HG03571 (cell line): Measurements from ENCODE around the gene MMP14.
"Not testable (repeated sequence)": the region's sequence is repeated elsewhere in the genome, so short reads cannot be mapped to it uniquely, and the experiment has no call there.

Source experiments
- ATAC-seq: cut with Tn5 transposase; IDR thresholded peaks from one replicate; pipeline ENCODE4 v1.9.1; 2021; ENCODE audit not compliant: unreplicated experiment

Gene MMP14

DNA sequence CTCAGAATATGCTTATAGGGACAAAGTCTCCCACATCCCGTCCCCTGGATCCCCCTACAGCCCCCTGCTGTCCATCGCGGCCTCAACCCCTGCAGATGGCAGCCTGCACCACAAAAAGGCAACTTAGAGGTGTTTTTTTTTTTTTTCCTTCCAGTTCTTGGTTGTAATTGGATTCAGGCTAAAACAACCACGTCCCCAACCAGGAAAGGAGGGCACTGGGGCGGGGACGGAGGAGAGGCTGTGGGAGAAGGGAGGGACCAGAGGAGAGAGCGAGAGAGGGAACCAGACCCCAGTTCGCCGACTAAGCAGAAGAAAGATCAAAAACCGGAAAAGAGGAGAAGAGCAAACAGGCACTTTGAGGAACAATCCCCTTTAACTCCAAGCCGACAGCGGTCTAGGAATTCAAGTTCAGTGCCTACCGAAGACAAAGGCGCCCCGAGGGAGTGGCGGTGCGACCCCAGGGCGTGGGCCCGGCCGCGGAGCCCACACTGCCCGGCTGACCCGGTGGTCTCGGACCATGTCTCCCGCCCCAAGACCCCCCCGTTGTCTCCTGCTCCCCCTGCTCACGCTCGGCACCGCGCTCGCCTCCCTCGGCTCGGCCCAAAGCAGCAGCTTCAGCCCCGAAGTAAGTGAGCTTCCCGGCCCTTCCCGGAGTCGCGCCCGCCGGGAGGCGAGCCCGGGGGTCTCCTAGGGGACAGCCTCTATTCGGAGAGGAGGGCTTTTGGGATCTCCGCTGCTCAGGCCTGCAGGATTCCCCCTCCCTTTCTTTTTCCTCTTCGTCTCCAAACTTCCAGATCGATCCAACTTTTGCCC lies at the start of gene MMP14:
MMP14 (plus strand) TSS at position 285 of the 813 bp plus-strand sequence; CDS start at position 518, 233 bp downstream.
- ATAC-seq: no peak

DNA sequence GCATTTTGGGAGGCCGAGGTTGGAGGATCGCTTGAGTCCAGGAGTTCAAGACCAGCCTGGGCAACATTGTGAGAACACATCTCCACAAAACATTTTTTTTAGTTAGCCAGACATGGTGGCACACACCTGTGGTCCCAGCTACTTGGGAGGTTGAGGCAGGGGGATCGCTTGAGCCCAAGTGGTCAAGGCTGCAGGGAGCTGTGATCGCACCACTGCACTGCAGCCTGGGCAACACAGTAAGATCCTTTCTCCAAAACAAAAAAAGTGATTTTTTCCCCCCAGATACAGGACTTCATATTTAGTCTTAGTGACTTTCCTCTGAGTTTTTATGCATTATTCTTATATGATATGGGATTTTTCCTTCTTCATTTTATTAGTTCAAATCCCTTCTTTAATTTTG lies 49.7 kb upstream of the MMP14 start:
- ATAC-seq: no peak

DNA sequence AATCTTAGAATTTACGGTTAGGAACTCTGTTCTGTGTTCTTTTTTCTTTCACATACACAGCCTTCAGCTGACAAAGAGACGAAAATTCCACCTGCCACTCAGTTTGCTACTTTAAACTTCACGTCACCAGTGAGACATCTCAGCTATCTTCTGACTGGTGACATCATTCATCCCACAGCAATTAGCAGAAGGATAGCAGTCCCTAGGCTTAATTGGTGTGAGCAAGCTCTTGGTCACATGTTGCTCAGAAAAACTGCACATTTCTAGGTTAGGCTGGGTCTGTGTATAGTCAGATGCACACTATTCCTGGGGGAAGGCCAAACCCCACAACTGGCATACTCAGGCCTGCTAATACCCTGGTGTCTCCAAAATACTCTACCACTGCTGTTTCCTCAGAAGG lies 45.1 kb upstream of the MMP14 start:
- no peak for ATAC-seq

DNA sequence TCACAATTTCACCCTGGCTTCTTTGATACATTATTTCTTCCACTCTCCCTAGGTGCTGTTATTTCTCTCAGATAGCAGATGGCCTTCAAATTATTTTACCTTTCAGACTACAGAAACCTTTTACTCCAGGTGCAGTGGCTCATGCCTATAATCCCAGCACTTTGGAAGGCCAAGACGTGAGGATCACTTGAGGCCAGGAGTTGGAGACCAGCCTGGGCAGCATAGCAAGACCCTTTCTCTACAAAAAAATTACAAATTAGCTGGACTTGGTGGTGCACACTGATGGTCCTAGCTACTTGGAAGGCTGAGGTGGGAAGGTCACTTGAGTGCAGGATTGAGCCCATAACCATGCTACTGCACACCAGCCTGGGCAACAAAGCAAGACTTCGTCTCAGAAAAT lies 44.2 kb upstream of the MMP14 start:
- no peak for ATAC-seq

DNA sequence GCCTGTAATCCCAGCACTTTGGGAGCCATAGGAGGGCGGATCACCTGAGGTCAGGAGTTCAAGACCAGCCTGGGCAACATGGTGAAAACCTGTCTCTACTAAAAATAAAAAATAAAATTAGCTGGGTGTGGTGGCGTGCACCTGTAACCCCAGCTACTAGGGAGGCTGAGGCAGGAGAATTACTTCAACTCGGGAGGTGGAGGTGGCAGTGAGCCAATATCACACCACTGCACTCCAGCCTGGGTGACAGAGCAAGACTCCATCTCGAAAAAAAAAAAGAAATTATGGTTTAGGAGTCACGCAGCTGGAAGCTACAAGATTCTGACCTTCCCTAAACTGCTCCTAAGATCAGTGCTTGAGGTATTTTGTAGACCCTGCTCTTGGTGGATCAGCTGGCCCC lies 42.8 kb upstream of the MMP14 start:
- not testable (repeated sequence) for ATAC-seq

DNA sequence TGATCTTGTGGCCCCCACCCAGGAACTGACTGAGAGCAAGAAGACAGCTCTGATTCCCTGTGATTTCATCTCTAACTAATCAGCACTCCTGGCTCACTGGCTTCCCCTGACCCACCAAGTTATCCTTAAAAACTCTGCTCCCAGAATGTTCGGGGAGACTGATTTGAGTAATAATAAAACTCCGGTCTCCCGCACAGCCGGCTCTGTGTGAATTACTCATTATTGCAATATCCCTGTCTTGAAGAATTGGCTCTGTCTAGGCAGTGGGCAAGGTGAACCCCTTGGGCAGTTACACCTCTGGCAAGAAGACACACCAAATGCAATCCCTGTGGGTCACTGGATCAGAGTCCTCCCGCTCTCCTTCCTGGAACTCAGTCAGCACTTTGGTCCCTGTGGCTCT lies 42.4 kb upstream of the MMP14 start:
- no peak for ATAC-seq

DNA sequence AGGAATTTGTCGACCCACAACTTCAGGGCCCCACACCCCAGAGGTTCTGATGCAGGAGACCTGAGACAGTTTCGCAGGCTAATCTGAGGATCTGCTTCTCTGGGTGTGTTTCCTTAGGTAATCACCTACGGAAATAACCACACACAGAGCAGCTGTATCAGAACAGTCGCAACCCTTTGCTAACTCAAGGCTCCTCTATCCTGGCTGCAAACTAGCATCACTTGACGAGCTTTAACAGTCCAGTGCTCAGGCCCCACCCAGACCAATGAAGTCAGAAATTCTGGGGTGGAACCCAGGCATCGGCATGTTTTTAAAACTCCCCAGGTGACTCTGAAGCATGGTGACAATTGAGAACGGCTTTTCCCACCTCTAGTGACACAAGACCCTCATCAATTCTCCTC lies 41.8 kb upstream of the MMP14 start:
- peak; percentile 47 for ATAC-seq

DNA sequence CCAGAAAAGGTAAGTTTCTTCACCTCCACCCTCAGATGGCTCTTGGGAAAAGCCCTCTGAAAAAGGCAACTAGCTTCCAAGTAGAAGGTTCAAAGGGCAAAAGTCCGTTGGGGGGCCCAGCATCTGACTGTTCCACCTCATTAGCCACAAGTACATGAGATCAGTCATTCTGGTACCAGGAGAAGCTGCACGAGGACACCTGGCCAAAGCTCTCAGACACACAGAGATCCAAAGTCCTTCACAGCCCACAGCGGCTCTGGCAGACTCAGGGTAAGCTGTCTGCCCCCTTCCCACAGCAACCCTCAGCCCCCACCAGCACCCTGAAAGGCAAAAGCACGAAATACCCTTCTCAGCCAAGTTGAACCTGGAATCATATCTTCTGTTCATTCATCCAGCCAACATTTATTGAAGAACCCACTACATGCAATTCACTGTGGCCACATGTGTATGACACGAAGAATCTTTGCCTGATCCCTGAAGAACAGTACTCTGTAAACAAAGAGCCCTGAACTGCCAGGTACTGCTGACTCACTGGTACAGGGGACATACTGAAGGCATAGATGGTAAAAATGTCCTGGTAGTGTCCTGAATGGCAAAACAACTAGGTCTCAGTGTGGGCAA lies 40.2 kb upstream of the MMP14 start:
- peak; percentile 52 for ATAC-seq

DNA sequence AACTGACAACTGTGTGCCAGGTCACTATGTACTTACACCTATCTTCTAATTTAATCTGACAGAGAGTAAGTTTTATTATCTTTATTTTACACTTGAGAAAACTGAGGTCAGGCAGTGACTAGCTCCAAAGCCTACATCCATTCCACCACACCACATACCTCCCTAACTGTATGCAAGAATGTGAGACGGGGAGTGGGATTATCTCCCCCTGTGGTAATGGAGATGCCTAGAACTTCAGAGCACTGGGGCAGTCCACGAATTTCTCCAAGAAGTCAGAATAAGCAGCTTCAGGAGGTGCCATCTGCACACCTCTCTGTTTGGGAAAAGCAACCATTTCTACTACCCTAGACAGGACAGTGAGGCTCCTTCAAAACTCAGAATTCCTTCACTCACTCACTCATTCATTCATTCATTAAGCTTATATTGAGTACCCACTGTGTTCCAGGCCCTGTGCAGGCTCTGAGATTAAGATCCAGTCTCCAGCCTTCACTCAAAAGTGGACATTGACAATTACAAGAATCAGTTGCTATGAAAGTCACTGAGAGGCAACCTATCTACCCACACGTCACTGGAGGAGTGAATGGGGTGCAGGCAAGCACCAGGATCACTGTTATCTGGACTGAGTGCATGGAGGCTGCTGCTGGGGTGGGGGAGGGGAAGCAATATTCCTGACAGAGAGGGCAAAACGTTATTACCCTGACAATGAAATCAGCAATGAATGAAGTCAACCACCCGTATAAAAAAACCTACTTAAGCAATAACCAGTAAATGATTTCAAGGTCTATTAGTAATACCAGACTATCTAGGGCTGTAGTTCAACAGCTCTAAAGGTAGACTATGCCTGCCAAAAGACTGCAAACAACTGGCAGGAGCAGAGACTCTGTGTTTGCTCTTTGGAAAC lies 39.1 kb upstream of the MMP14 start:
- ATAC-seq: no peak

DNA sequence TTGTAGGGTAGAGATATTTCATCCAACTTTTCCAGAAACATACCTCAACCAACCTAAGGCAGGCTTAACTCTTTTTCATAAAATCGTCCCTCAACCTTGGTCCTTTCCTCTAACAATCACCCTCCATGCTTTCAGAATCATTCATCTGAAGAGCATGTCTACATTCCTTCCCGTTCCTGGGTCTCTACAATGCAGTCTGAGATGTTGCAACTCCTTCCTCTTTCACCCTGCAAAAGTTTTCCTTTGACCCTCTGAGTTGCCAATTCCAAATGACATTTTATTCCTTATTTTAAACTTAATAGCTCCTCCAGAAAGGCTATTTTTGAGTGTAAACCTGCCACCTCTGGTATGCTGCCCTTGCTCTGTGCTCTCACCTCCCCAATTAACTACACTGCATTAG lies 37.9 kb upstream of the MMP14 start:
- ATAC-seq: no peak

DNA sequence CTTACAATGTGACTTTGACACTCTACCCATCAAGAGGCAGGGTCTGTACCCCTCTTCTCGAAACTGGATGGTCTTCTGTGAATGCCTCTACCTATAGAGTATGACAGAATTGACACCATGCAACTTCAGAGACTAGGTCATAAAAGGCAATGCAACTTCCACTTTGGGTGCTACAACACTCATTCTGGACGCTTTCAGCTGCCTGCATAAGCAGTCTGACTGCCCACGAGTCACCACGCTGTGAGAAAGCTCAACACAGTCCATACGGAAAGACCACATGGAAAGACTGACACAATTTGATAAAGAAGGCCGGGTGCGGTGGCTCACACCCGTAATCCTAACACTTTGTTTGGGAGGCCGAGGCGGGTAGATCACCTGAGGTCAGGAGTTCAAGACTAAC lies 36.0 kb upstream of the MMP14 start:
- no peak for ATAC-seq

DNA sequence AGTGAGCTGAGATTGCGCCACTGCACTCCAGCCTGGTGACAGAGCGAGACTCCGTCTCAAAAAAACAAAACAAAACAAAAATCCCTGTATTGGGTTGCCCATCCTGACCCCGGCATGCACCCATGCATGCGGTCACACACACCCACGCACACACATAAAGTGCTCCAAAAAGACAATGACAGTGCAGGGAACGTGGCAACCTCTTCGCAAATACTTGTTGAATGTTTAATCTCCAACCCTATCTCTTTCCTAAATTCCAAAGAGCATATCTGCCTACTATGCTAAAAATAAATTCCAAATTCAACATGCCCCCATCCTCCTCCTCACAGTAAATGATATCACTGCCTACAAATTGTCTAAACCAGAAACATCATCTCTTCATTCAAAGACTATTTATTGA lies 34.7 kb upstream of the MMP14 start:
- ATAC-seq: no peak

DNA sequence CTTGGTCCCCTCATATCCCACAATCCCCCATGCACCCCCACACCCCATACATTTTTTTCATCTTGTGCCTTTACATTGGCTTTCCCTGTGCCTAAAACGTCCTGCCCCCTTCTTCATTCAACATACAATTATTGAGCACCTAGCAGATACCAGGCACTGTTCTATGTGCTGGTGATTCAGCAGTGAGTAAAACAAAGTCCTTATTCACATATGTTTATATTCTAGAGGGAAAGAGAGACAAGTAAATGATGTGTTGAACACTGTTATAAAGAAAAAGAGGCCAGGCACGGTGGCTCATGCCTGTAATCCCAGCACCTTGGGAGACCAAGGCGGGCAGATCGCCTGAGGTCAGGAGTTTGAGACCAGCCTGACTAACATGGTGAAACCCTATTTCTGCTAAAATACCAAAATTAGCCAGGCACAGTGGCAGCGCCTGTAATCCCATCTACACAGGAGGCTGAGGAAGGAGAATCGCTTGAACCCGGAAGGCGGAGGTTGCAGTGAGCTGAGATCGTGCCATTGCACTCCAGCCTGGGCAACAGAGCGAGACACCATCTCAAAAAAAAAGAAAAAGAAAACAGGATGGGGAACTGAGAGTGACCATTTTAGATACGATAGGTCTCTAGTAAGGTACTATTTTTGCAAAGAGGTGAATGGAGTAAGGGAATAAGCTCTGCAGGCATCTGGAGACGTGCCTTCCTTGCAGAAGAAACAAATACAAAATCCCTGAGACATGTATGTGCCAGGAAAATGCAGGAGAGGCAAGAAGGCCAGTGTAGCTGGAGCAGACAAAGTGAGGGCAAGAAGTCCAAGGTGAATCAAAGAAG lies 33.3 kb upstream of the MMP14 start:
- peak; percentile 61 for ATAC-seq

DNA sequence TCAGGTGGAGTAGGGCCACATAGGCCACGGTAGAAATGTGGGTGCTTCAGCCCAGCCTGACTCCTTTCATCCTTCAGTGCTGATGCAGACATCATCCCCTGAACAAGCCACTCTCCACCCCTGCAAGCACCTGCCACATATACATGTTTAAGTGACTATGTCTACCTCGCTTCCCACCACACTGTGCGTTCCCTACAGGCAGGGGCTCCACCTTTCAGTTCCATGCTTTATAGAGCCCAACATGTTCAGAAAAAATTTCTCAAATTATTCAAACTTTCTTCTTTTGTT lies 32.8 kb upstream of the MMP14 start:
- ATAC-seq: peak; percentile 38

DNA sequence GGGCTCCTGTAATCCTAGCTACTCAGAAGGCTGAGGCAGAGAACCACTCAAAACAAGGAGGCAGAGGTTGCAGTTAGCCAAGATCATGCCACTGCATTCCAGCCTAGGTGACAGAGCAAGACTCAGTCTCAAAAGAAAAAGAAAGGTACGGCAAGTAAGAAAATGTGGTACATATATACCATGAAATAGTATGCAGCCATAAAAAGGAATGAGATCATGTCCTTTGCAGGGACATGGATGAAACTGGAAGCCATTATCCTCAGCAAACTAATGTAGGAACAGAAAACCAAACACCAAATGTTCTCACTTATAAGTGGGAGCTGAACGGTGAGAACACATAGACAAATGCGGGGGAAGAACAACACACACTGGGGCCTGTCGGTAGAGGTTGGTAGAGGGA lies 31.1 kb upstream of the MMP14 start:
- ATAC-seq: not testable (repeated sequence)

DNA sequence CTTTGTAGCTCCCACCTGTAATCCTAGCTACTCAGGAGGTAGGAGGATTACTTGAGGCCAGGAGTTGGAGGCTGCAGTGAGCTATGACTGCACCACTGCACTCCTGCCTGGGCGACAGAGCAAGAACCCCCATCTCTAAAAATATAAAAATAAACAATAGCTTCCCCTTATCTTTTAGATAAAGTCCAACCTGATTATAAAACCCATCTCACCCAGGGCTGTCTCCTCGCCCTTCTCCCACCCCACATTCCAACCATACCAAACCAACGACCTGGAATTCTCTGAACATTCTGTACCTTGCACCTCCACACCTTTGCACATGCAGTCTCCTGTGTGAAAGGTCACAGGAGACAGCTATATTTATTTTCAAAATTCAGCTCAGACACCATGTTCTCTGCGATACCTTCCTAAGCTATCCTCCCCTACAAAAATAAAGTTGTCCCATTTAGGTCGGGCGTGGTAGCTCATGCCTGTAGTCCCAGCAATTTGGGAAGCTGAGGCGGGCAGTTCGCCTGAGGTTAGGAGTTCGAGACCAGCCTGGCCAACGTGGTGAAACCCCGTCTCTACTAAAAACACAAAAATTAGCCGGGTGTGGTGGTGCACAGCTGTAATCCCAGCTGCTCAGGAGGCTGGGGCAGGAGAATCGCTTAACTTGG lies 28.8 kb upstream of the MMP14 start:
- ATAC-seq: no peak

DNA sequence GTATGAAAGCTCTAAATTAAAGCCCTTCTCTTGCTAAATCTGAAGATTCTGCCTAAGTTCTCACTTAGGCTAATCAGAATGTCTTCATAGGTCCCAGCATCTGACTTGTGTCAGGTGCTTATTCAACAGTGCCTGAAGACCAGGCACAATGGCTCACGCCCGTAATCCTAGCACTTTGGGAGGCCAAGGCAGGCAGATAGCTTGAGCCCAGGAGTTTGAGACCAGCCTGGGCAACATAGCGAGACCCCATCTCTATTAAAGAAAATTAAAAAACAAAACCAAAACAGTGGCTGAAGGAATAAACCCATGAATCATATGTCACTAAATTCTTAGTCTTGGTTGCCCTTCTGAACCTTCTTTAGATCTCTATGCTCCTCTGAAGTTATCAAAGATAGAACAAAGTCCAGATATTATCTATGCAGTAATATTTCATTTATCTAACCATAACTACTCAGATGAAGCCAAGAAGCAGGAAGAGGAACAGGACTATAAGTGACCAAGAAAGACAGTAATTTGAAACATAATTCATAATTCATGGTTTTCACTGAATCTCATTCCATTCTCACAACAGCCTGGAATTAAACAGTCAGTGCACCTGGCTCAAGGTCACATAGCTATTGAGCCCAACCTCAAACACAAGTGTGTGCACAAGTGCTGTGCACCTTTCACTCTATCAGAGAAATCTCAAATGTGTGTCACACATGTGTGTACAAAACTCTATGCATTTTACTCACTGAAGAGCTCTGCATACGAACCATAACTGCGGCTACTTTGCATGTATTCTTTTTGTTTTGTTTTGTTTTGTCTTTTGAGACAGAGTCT lies 27.8 kb upstream of the MMP14 start:
- ATAC-seq: no peak

DNA sequence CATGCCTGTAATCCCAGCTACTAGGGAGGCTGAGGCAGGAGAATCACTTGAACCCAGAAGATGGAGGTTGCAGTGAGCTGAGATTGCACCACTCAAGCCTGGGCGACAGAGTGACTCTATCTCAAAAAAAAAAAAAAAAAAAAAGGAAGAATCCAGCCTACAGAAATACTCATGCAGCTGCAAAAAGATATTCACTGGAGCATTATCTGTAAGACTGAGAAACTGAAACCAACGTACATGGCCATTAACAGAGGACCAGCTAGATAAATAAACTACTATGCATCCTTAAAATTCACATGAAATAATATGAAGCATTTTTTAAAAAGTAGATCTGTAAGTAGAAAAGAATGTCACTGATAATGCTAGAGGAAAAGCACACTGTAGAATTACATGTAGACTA lies 24.7 kb upstream of the MMP14 start:
- ATAC-seq: no peak

DNA sequence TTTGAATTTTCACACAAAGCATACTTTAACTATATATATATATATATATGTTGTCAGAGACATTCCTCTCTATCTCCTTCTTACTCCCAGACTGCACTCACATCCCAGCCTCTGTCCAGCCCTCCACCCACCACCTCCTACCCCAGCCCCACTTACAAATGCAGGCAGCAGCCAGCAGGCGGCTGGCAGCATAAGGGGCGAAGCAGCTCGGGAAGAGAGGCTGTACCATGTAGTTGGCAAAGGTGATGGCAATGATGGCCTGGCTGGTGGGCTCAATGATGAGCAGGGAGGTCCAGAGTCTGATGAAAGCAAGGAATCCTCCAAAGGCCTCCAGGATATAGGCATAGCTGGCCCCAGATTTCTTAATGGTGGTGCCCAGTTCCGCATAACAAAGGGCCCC lies 23.6 kb upstream of the MMP14 start:
- no peak for ATAC-seq

DNA sequence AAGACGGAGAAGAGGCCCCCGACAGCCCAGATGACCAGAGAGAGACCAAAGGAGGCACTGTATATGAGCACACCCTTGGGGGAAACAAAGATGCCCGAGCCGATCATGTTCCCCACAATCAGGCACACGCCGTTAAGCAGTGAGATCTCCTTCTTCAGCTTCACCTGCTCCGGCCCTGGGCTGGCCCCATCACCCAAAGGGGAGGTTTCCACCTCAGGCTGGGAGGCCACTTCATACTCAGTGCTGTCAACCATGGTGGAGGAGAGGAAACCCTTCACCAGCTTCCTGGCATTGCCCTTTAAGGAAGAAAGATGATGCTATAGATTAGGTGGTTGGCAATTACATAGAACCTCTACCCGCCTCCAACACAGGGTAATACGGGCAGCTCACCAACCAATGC lies 23.2 kb upstream of the MMP14 start:
- no peak for ATAC-seq
